SU-DHL-6 (cell line): ENCODE data around the gene AKIRIN1.

Source experiments
- EZH2phosphoT487 ChIP-seq: fragments of 200-600 bp; sonication (generic), shearing (Covaris generic); conservative IDR thresholded peaks from 2 replicates; pipeline ENCODE4 v1.6.1; 2018; ENCODE audit warnings: mild to moderate bottlenecking, antibody characterized with exemption, low read length, moderate library complexity, mixed read lengths
- TF ChIP-seq, protein P1 (sequence below): fragments of 200-600 bp; sonication (generic); IDR thresholded peaks from one replicate; pipeline ENCODE4 v1.5.1; 2017; ENCODE audit warnings: antibody characterized with exemption, mild to moderate bottlenecking, low read length, moderate library complexity; ENCODE audit not compliant: insufficient read depth, poor library complexity, severe bottlenecking

DNA sequence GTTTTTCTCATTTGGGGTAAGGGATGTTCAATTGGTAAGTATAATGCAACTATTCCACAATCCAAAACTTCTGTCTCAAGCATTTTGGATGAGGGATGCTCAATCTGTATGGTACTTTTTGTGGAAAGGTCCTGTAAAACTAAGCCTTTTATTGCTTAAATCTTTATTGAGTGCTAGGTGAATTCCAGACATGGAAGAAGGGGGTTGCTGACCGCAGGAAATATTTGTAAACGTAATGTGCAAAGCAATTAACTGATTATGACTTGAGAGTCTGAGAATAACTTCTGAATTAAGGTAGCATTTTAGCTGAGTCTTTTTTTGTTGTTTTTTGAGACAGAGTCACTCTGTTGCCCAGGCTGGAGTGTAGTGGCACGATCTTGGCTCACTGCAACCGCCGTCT, 3.1 kb downstream of the AKIRIN1 start:
- TF ChIP-seq, protein P1, sequence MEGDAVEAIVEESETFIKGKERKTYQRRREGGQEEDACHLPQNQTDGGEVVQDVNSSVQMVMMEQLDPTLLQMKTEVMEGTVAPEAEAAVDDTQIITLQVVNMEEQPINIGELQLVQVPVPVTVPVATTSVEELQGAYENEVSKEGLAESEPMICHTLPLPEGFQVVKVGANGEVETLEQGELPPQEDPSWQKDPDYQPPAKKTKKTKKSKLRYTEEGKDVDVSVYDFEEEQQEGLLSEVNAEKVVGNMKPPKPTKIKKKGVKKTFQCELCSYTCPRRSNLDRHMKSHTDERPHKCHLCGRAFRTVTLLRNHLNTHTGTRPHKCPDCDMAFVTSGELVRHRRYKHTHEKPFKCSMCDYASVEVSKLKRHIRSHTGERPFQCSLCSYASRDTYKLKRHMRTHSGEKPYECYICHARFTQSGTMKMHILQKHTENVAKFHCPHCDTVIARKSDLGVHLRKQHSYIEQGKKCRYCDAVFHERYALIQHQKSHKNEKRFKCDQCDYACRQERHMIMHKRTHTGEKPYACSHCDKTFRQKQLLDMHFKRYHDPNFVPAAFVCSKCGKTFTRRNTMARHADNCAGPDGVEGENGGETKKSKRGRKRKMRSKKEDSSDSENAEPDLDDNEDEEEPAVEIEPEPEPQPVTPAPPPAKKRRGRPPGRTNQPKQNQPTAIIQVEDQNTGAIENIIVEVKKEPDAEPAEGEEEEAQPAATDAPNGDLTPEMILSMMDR, result no peak
- TF ChIP-seq EZH2phosphoT487, result no peak
